HFF-Myc (cell line): ENCODE measurements around the gene PCDH19.
A peak's percentile ranks its signal among the peaks of the same experiment; 100 is the strongest.
"Not testable (repeated sequence)": the region's sequence is repeated elsewhere in the genome, so short reads cannot be mapped to it uniquely, and the experiment has no call there.

ENCODE experiments used
- DNase-seq: peaks from one replicate; pipeline ENCODE4 v3.0.0-alpha.2; 2011; ENCODE audit warnings: low read depth; ENCODE audit errors: extremely low read depth
- H3K4me3 ChIP-seq: replicated peaks from 2 replicates; pipeline ENCODE4 v1.5.1; 2011; ENCODE audit warnings: low read depth, mild to moderate bottlenecking, control low read depth, low read length
- TF ChIP-seq, protein P1 (sequence below): IDR thresholded peaks from 2 replicates; pipeline ENCODE4 v1.5.1; 2012; ENCODE audit warnings: mild to moderate bottlenecking, low read depth, low read length, control low read depth; ENCODE audit errors: missing control alignments

Gene PCDH19, protein sequence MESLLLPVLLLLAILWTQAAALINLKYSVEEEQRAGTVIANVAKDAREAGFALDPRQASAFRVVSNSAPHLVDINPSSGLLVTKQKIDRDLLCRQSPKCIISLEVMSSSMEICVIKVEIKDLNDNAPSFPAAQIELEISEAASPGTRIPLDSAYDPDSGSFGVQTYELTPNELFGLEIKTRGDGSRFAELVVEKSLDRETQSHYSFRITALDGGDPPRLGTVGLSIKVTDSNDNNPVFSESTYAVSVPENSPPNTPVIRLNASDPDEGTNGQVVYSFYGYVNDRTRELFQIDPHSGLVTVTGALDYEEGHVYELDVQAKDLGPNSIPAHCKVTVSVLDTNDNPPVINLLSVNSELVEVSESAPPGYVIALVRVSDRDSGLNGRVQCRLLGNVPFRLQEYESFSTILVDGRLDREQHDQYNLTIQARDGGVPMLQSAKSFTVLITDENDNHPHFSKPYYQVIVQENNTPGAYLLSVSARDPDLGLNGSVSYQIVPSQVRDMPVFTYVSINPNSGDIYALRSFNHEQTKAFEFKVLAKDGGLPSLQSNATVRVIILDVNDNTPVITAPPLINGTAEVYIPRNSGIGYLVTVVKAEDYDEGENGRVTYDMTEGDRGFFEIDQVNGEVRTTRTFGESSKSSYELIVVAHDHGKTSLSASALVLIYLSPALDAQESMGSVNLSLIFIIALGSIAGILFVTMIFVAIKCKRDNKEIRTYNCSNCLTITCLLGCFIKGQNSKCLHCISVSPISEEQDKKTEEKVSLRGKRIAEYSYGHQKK (N-terminal part only)

DNA sequence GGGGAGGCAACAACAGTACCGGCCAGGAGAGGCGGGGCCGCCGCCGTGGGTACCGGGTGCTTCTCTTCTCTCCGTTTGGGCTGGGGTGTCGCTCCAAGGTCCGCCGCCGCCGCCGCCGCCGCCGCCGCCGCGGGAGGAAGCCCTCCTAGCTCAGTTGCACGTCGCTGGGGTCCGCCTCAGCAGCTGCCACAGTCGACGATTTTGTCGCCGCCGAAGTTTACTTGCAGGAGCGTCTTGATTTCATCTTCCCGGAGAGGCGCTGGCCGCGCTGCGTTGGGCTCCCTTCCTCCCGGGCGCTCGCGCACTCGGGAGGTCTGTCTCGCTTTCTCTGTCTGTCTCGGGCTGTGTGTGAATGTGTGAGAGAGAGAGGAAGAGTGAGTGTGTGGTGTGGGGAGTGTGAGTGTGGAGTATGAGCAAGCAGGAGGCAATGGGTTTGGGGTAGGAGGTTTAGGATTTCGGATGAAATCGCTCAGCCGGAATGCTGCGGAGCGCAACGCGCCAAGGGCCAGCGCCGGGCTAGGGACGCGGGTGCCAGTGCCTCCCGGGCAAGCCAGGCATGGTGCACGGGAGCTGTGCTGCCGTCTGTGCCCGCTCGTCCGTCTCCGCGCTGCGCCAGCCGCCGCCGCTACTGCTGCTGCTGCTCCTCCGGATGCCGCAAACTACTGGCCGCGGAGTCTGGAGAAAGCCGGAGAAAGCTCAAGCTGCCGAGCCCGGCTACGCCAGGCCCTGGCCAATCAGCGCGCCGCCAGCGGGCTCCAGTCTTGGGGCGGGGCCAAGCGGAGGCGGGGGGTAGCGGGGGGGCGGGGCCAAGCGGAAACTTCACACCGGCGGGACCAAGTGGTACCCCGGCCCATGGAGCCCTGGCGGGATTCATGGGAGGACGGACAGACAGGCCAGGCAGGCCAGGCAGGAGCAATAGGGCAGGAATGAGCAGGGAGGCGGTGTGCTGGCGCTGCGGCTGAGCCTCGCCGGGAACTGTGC lies at the start of gene PCDH19:
Gene PCDH19, minus strand, starts transcription at position 664 of the 981 bp plus-strand sequence. CDS start 1,676 bp downstream, outside the sequence.
- no peak for DNase-seq

DNA sequence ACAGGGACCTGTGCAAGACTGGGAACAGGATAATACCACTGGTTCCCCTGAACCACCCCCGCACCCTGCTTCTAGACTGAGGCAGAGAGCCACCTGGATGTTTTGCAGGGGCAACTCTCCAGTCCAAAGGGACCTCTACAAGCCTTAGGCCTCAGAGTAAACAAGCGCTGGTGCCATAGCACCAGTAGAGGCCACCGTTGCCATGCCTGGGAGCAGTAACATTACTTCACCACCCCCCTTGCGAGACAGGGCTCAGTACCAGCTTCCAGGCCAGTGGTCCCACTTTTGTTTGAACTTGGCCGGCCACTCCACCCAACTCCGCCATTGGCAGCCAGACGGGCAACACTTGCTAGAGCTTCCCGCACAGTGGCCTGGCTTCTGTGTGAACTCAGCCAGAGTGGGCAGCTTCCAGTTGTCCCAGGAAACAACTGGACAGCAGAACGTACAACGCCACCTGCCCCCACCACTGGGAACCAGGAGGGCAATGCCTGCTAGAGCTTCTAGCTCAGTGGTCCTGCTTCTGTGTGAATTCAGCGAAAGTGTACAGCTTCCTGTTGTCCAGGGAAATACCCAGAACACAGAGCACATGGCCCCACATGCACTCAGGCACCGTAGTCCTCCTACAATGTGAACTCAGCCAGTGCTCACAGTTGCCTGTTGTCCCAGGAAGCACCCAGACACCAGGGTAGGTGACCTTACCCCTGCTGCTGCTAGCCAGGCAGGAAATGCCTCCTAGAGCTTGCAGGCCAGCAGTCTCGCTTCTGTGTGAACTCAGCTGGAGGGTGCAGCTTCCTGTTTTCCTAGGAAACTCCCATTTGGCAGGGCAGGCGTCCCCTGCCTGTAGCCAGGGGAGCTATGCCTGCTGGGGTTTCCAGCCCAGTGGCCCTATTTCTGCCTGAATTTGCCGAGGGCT lies 39.9 kb upstream of the PCDH19 start:
- DNase-seq = no peak
- TF ChIP-seq, protein P1, sequence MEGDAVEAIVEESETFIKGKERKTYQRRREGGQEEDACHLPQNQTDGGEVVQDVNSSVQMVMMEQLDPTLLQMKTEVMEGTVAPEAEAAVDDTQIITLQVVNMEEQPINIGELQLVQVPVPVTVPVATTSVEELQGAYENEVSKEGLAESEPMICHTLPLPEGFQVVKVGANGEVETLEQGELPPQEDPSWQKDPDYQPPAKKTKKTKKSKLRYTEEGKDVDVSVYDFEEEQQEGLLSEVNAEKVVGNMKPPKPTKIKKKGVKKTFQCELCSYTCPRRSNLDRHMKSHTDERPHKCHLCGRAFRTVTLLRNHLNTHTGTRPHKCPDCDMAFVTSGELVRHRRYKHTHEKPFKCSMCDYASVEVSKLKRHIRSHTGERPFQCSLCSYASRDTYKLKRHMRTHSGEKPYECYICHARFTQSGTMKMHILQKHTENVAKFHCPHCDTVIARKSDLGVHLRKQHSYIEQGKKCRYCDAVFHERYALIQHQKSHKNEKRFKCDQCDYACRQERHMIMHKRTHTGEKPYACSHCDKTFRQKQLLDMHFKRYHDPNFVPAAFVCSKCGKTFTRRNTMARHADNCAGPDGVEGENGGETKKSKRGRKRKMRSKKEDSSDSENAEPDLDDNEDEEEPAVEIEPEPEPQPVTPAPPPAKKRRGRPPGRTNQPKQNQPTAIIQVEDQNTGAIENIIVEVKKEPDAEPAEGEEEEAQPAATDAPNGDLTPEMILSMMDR = no peak
- H3K4me3 ChIP-seq = no peak overlapping the region

More for the DNA sequence above, at the start of gene PCDH19:
- TF ChIP-seq, protein P1 = no peak
- H3K4me3 ChIP-seq = no peak within 1 kb of the TSS

DNA sequence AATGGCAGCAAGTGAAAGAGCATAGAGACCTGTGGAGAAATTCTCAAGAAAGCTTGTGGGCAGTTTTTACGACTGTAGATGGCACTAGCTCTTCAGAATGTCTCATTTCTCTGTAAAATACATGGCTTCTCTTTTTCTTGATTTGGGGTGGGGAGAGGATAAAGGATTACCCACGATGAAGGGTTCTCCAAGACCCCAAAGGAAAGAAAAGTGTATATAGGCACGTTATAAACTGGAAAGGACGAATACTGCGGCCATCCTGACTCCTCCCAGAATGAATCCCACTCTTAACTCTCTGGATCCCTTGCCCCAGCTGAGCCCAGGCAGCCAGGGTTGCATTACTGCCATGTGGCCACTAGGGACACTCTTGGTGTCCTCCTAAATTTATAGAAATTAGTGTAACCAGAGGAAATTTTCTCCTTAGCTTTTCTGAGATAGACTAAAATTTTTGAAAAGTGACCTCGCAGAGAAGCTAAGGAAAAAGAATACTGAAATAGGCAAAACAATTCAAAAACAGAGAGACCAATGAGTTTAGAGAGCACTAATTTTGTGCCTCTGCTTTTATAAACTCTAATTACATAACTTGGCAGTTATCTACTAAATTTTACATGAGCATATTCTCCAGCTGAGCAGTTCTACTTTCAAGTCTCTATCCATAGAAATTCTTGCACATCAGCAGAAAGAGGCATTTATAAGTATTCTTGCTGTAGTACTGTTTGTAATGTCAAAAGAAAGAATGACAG lies 37.8 kb upstream of the PCDH19 start:
- H3K4me3 ChIP-seq = no peak overlapping the region
- TF ChIP-seq, protein P1 = peak; percentile 67
- DNase-seq = no peak

DNA sequence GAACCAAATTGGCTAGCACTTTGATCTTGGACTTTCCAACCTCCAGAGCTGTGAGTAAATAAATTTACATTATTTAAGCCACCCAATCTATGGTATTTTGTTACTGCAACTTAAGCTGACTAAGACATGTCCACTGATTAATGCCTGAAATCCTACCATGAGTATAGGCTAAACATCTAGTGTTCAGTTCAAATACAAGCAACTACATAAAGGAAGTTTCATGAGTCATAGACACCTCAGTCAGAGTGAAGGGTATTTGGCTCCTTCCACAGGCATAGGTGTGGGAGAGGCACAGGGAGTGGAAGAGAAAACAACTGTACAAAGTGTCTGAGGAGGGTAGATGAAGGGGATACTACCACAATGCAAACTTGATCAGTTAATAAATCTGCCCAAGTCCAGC lies 35.5 kb upstream of the PCDH19 start:
- DNase-seq = no peak
- no peak overlapping the region for H3K4me3 ChIP-seq
- TF ChIP-seq, protein P1 = no peak

DNA sequence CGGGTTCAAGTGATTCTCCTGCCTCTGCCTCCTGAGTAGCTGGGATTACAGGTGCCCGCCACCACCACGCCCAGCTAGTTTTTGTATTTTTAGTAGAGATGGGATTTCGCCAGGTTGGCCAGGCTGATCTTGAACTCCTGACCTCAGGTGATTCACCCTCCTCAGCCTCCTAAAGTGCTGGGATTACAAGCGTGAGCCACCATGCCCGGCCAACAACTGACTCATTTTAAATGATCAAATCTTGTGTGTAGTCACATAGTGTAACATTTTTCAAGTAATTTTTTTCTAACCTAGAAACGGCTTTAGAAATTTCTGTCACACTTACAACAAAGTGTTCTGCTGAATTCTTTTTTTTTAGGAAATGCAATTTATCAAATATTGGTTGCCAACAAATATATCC lies 31.2 kb upstream of the PCDH19 start:
- H3K4me3 ChIP-seq, DNase-seq: not testable (repeated sequence)

DNA sequence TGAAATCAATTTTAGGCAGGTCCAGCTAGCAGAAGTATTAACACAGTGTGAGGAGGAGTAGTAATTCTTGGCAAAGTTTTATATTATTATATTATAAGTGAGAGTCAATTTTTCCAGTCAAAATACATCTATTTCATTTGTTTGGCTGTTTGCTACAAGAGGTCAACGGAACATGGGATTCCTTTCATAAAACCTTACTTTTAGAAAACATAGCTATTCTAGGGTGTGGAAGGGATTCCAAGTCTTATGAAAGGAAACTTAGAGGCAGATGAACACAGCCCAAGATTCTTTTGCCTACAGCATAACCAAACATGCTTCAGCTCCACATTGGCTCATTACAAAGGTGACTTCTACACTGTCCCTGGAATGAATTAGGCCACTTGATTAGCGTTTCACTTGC lies 29.9 kb upstream of the PCDH19 start:
- H3K4me3 ChIP-seq = no peak overlapping the region
- DNase-seq = no peak
- TF ChIP-seq, protein P1 = no peak
